Measurements from ENCODE around the gene ERC2.

GRCh38 chr3:56154297-56154696 is 314.0 kb downstream of the ERC2 start:
- TF ChIP-seq, protein P1, sequence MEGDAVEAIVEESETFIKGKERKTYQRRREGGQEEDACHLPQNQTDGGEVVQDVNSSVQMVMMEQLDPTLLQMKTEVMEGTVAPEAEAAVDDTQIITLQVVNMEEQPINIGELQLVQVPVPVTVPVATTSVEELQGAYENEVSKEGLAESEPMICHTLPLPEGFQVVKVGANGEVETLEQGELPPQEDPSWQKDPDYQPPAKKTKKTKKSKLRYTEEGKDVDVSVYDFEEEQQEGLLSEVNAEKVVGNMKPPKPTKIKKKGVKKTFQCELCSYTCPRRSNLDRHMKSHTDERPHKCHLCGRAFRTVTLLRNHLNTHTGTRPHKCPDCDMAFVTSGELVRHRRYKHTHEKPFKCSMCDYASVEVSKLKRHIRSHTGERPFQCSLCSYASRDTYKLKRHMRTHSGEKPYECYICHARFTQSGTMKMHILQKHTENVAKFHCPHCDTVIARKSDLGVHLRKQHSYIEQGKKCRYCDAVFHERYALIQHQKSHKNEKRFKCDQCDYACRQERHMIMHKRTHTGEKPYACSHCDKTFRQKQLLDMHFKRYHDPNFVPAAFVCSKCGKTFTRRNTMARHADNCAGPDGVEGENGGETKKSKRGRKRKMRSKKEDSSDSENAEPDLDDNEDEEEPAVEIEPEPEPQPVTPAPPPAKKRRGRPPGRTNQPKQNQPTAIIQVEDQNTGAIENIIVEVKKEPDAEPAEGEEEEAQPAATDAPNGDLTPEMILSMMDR (conservative IDR thresholded peaks at IDR 0.05; ENCODE audit: low read depth, low read length) = no peak
- TF ChIP-seq EZH2 (IDR thresholded peaks at IDR 0.05; ENCODE audit: low read length, unreplicated experiment) (no peak), EZH2phosphoT487 (IDR thresholded peaks at IDR 0.05; ENCODE audit: borderline replicate concordance, low read length) (no peak)

All from PC-3 (cell line).